Measurements from ENCODE around the gene SMPD3. TPM values are rescaled to one million over a fixed set of nuclear protein-coding genes. Genes with fewer than 3 reads are reported as not detected.

The SMPD3 gene
- total RNA-seq, 1 donor from 2014 or later: 85.4 TPM

GRCh38 chr16:68357521-68357922, 90.8 kb downstream of the SMPD3 start:
- no peak for TF ChIP-seq CTCF (IDR thresholded peaks at IDR 0.05; ENCODE audit: partially characterized antibody, unreplicated experiment)
- Mint-ChIP-seq H3K4me3 (ENCODE audit: unreplicated experiment) (no peak overlapping the region), H3K9me3 (ENCODE audit: unreplicated experiment) (peaks cover 4% of the 10 kb centered on the region), H3K36me3 (ENCODE audit: unreplicated experiment) (no peaks in the 10 kb centered on the region), H3K4me1 (ENCODE audit: low read depth, unreplicated experiment) (peaks cover 12% of the 10 kb centered on the region), H3K27me3 (ENCODE audit: unreplicated experiment) (peaks cover 11% of the 10 kb centered on the region), H3K27ac (ENCODE audit: unreplicated experiment) (no peak overlapping the region)
- DNase-seq: no peak

- Mint-ChIP-seq H3K36me3 (ENCODE audit: unreplicated experiment) (no peaks in the 10 kb centered on the region), H3K27ac (ENCODE audit: unreplicated experiment) (no peak overlapping the region), H3K4me3 (ENCODE audit: unreplicated experiment) (no peak overlapping the region), H3K9me3 (ENCODE audit: unreplicated experiment) (peaks cover 4% of the 10 kb centered on the region), H3K27me3 (ENCODE audit: unreplicated experiment) (peaks cover 11% of the 10 kb centered on the region), H3K4me1 (ENCODE audit: low read depth, unreplicated experiment) (peaks cover 12% of the 10 kb centered on the region)
- DNase-seq: no peak
- TF ChIP-seq CTCF (IDR thresholded peaks at IDR 0.05; ENCODE audit: partially characterized antibody, unreplicated experiment): no peak
Measured at GRCh38 chr16:68356919-68357286, 91.4 kb downstream of the SMPD3 start.

- Mint-ChIP-seq H3K4me3 (ENCODE audit: unreplicated experiment) (no peak overlapping the region), H3K27ac (ENCODE audit: unreplicated experiment) (no peak overlapping the region), H3K27me3 (ENCODE audit: unreplicated experiment) (peaks cover 11% of the 10 kb centered on the region), H3K9me3 (ENCODE audit: unreplicated experiment) (peaks cover 4% of the 10 kb centered on the region), H3K4me1 (ENCODE audit: low read depth, unreplicated experiment) (peaks cover 15% of the 10 kb centered on the region), H3K36me3 (ENCODE audit: unreplicated experiment) (no peaks in the 10 kb centered on the region)
- DNase-seq: no peak
- TF ChIP-seq CTCF (IDR thresholded peaks at IDR 0.05; ENCODE audit: partially characterized antibody, unreplicated experiment): no peak
Measured at GRCh38 chr16:68356249-68356918, 91.9 kb downstream of the SMPD3 start.

- Mint-ChIP-seq H3K27ac (ENCODE audit: unreplicated experiment) (no peak overlapping the region), H3K27me3 (ENCODE audit: unreplicated experiment) (peaks cover 11% of the 10 kb centered on the region), H3K4me1 (ENCODE audit: low read depth, unreplicated experiment) (peaks cover 15% of the 10 kb centered on the region), H3K9me3 (ENCODE audit: unreplicated experiment) (peaks cover 4% of the 10 kb centered on the region), H3K4me3 (ENCODE audit: unreplicated experiment) (no peak overlapping the region), H3K36me3 (ENCODE audit: unreplicated experiment) (no peaks in the 10 kb centered on the region)
- peak; percentile 51 for DNase-seq
- TF ChIP-seq CTCF (IDR thresholded peaks at IDR 0.05; ENCODE audit: partially characterized antibody, unreplicated experiment): no peak
Measured at GRCh38 chr16:68355447-68356248, 92.7 kb downstream of the SMPD3 start.

GRCh38 chr16:68354816-68355215, 93.5 kb downstream of the SMPD3 start:
- no peaks in the 10 kb centered on the region for H3K36me3 Mint-ChIP-seq (ENCODE audit: unreplicated experiment)
- H3K27ac Mint-ChIP-seq (ENCODE audit: unreplicated experiment): no peak overlapping the region
- H3K4me3 Mint-ChIP-seq (ENCODE audit: unreplicated experiment): no peak overlapping the region
- peaks cover 12% of the 10 kb centered on the region for H3K4me1 Mint-ChIP-seq (ENCODE audit: low read depth, unreplicated experiment)
- no peak for DNase-seq
- H3K9me3 Mint-ChIP-seq (ENCODE audit: unreplicated experiment): peaks cover 2% of the 10 kb centered on the region
- H3K27me3 Mint-ChIP-seq (ENCODE audit: unreplicated experiment): peaks cover 7% of the 10 kb centered on the region
- TF ChIP-seq CTCF (IDR thresholded peaks at IDR 0.05; ENCODE audit: partially characterized antibody, unreplicated experiment): no peak

Measured in glutamatergic neuron (in vitro differentiated cells).